ENCODE measurements around the gene PAX6. TPM values are rescaled to one million over a fixed set of nuclear protein-coding genes. Genes with fewer than 3 reads are reported as not detected.

Gene PAX6
- total and polyA plus RNA-seq, 2 of the 13 experiments (the other 11 are each of a cell fraction or from before 2014, with no cell fraction given) = 0.15 to 1.1 TPM

DNA sequence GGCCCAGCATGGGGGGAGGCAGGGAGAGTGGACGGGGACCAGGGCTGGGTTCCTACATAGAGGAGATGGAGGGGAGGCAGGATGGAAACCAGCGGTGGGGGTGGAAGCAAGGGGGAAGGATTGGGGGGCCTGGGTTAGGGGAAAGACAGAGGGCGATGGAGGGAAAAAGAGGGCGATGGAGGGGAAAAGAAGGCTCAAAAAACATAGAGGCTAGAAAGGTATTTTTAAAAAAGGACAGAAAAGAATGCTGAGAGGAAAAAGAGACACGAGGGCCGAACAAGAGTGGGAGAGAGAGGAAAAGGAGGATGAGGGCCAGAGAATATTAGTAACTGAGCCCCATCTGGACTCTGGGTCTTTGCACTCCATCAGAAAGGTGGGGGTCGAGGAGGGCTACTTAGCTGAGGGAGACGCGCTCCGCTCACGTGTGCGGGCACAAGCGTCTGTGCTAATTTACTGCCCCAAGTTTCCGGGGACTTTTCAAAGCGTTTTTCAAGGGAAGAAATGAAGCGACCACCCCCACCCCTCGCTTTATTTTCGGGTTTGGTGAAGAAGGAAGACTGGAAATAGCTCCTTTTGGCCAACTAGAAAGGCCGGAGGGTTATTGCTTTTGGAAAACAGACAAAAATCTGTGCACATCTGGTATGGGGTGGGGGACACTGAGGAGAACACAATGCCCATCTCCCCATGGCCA, 14.5 kb downstream of the PAX6 start:
- H3K36me3 ChIP-seq (replicated peaks in 1 of 2; ENCODE audit: control insufficient read depth in 1 of 2, insufficient read depth in 2 of 2, low read length in 2 of 2) = no peaks in the 10 kb centered on the region
- in situ Hi-C loops (cut with HindIII; ENCODE audit: extremely low pct_ligation_motif_present, low pct_unique_long_range_greater_than_20kb) (no loop called here), intact Hi-C loops (cut with micrococcal nuclease; ENCODE audit: unreplicated experiment) (no loop called here)
- H3K9me3 ChIP-seq (ENCODE audit: low read length) = no peaks in the 10 kb centered on the region
- POLR2A ChIA-PET = no interaction called here
- no peak overlapping the region for H2AFZ ChIP-seq (ENCODE audit: low read length)
- no peak overlapping the region for H3K4me3 ChIP-seq (replicated peaks in 1 of 3; ENCODE audit: insufficient read depth in 1 of 3, low read depth in 2 of 3, low read length in 3 of 3)
- H3K4me2 ChIP-seq (ENCODE audit: low read depth, low read length) = no peak overlapping the region
- no peaks in the 10 kb centered on the region for H3K4me1 ChIP-seq (ENCODE audit: insufficient read depth, low read length)
- DNase-seq (ENCODE audit: low spot score) (no peak), ATAC-seq (no peak), FAIRE-seq (no peak)
- no peaks in the 10 kb centered on the region for H3K79me2 ChIP-seq (ENCODE audit: insufficient read depth, low read length)
- H4K20me1 ChIP-seq (ENCODE audit: insufficient read depth, low read length) = no peaks in the 10 kb centered on the region
- TF ChIP-seq SAP130 (CRISPR knock-in tag; IDR thresholded peaks at IDR 0.05; ENCODE audit: low read depth) = no peak
- TF ChIP-seq, protein P1, sequence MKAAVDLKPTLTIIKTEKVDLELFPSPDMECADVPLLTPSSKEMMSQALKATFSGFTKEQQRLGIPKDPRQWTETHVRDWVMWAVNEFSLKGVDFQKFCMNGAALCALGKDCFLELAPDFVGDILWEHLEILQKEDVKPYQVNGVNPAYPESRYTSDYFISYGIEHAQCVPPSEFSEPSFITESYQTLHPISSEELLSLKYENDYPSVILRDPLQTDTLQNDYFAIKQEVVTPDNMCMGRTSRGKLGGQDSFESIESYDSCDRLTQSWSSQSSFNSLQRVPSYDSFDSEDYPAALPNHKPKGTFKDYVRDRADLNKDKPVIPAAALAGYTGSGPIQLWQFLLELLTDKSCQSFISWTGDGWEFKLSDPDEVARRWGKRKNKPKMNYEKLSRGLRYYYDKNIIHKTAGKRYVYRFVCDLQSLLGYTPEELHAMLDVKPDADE (CRISPR knock-in tag; IDR thresholded peaks at IDR 0.05) = no peak
- TF ChIP-seq HNRNPUL1 (IDR thresholded peaks at IDR 0.05; ENCODE audit: low read depth, low read length) = no peak
- TF ChIP-seq, protein P2, sequence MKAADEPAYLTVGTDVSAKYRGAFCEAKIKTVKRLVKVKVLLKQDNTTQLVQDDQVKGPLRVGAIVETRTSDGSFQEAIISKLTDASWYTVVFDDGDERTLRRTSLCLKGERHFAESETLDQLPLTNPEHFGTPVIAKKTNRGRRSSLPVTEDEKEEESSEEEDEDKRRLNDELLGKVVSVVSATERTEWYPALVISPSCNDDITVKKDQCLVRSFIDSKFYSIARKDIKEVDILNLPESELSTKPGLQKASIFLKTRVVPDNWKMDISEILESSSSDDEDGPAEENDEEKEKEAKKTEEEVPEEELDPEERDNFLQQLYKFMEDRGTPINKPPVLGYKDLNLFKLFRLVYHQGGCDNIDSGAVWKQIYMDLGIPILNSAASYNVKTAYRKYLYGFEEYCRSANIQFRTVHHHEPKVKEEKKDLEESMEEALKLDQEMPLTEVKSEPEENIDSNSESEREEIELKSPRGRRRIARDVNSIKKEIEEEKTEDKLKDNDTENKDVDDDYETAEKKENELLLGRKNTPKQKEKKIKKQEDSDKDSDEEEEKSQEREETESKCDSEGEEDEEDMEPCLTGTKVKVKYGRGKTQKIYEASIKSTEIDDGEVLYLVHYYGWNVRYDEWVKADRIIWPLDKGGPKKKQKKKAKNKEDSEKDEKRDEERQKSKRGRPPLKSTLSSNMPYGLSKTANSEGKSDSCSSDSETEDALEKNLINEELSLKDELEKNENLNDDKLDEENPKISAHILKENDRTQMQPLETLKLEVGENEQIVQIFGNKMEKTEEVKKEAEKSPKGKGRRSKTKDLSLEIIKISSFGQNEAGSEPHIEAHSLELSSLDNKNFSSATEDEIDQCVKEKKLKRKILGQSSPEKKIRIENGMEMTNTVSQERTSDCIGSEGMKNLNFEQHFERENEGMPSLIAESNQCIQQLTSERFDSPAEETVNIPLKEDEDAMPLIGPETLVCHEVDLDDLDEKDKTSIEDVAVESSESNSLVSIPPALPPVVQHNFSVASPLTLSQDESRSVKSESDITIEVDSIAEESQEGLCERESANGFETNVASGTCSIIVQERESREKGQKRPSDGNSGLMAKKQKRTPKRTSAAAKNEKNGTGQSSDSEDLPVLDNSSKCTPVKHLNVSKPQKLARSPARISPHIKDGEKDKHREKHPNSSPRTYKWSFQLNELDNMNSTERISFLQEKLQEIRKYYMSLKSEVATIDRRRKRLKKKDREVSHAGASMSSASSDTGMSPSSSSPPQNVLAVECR (CRISPR knock-in tag; IDR thresholded peaks at IDR 0.05; ENCODE audit: borderline replicate concordance) = no peak
- no peak for TF ChIP-seq ZNF138 (CRISPR knock-in tag; IDR thresholded peaks at IDR 0.05; ENCODE audit: low read depth)
- TF ChIP-seq ZSCAN30 (CRISPR knock-in tag; IDR thresholded peaks at IDR 0.05) = no peak
- H3K27ac ChIP-seq (ENCODE audit: extremely low read length, insufficient read depth, low read length) = no peak overlapping the region
- H3K9ac ChIP-seq (ENCODE audit: insufficient read depth, low read depth, low read length) = no peak overlapping the region
- no TSS peak for BruUV-seq (replicated peaks)
- CTCF ChIA-PET (ENCODE audit: low intra/inter-chr PET ratio, low total read pairs) = no interaction called here
- WGBS (ENCODE audit: low lambda C conversion rate) = 69% methylated on average over 19 of the region's 19 CpGs
- H3K27me3 ChIP-seq (ENCODE audit: control insufficient read depth in 1 of 2, insufficient read depth in 2 of 2, low read length in 2 of 2) = no peaks in the 10 kb centered on the region; a peak in 1 of 5 replicates
